Body of pancreas (tissue), 4 donors: ENCODE measurements around the gene RAB8B.

Experiments used
- CTCF ChIP-seq, 7 experiments: fragments of 450-650 bp in 4 of 7; fragments of 200-600 bp in 3 of 7; sonication (generic) in 3 of 7; IDR thresholded peaks; one replicate each; pipeline ENCODE4 v1.5.1; 2016 to 2019; ENCODE audit warnings: antibody characterized with exemption in 7 of 7
- POLR2A ChIP-seq, 3 donors: fragments of 450-650 bp; IDR thresholded peaks; one replicate each; pipeline ENCODE4 v1.6.1; 2016; ENCODE audit warnings: antibody characterized with exemption in 3 of 3, mild to moderate bottlenecking in 2 of 3

- TF ChIP-seq CTCF (IDR thresholded peaks at IDR 0.05) = peak; percentile 35 to 85 (median 77)
- no peak for TF ChIP-seq POLR2A (IDR thresholded peaks at IDR 0.05)
These were observed 99.5 kb downstream of the RAB8B start for GRCh38 chr15:63288778-63289378.
